Measurements from ENCODE around the gene S100A11. TPM values are rescaled to one million over a fixed set of nuclear protein-coding genes. Genes with fewer than 3 reads are reported as not detected.

S100A11 gene
- total RNA-seq, 1 experiment from 2014 or later, result 364 TPM

DNA sequence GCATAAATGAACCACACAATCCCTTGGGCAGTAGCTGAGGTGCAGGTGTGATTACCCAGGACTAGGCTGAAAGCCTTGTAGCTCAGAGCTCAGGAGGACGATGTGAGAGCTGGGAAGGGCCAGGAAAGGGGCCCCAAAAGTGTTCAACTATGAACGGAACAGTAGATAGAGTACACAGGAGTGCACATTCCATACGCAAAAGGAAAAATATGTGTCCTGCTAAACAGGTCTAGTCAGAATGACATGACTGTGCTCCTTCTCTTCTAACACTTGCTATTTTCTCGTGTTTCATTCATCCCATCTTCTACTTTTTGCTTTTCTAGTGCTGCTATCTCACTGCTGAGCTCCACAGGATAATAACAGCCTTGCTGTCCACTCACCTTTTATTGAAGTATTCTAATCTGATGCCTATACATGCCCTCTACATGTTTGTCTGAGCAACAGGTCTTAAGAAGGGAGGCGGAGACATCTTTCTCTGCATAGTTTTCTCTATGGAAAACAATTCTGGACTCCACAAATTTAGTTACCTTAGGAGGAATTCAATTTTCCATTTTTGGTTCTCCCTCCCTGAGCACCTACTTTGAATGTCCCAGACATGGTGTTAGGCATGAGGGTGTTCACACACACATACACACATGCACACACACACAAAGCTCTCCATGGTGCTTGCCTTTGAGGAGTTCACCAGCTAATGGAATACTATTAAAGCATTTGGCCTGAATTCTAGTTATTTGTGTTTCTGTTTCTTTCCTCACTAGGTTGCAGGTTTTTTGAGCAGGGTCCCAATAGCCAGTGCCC, 46.5 kb downstream of the S100A11 start:
- intact Hi-C loops (cut with micrococcal nuclease; ENCODE audit: unreplicated experiment), result loop anchor here (5.0 kb wide), 1 partner anchor 793 kb away; the partner anchor contains the start of gene PIP5K1A
- TF ChIP-seq, protein P1, sequence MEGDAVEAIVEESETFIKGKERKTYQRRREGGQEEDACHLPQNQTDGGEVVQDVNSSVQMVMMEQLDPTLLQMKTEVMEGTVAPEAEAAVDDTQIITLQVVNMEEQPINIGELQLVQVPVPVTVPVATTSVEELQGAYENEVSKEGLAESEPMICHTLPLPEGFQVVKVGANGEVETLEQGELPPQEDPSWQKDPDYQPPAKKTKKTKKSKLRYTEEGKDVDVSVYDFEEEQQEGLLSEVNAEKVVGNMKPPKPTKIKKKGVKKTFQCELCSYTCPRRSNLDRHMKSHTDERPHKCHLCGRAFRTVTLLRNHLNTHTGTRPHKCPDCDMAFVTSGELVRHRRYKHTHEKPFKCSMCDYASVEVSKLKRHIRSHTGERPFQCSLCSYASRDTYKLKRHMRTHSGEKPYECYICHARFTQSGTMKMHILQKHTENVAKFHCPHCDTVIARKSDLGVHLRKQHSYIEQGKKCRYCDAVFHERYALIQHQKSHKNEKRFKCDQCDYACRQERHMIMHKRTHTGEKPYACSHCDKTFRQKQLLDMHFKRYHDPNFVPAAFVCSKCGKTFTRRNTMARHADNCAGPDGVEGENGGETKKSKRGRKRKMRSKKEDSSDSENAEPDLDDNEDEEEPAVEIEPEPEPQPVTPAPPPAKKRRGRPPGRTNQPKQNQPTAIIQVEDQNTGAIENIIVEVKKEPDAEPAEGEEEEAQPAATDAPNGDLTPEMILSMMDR (IDR thresholded peaks at IDR 0.05; ENCODE audit: insufficient read depth in 1 of 2, low read depth in 1 of 2, low read length in 1 of 2, severe bottlenecking in 1 of 2, unreplicated experiment in 1 of 2), result no peak
- no TSS peak for BruUV-seq (replicated peaks)
- ChIA-PET CTCF (interaction anchor here (0.7 to 0.9 kb wide), 3 partner anchors 11 to 22 kb away, joined by 3 to 5 read pairs (median 3); no protein-coding TSS in a partner anchor), POLR2A (interaction anchor here (0.8 to 3.7 kb wide), 4 partner anchors 11 to 47 kb away, joined by 4 to 80 read pairs (median 12); partner anchors contain the start of gene S100A11)
- peak overlapping the region; percentile 88 for H3K4me3 Mint-ChIP-seq (ENCODE audit: unreplicated experiment)
- Histone ChIP-seq H3K9me3 (no peaks in the 10 kb centered on the region), H3K27me3 (replicated peaks; ENCODE audit: control insufficient read depth, insufficient read depth, low read length) (no peaks in the 10 kb centered on the region), H3K4me1 (peaks cover 57% of the 10 kb centered on the region), H3K36me3 (ENCODE audit: control insufficient read depth, insufficient read depth, low read length) (peaks cover 7% of the 10 kb centered on the region), H3K4me3 (ENCODE audit: low read depth, low read length) (peak overlapping the region; percentile 88)
- peak; percentile 59 to 61 for DNase-seq
- H3K9me3 Mint-ChIP-seq (ENCODE audit: unreplicated experiment), result no peaks in the 10 kb centered on the region
- peak overlapping the region; percentile 99 for H3K27ac Mint-ChIP-seq (ENCODE audit: unreplicated experiment)
- no peaks in the 10 kb centered on the region for H3K27me3 Mint-ChIP-seq (ENCODE audit: insufficient read depth, unreplicated experiment)
- peaks cover 100% of the 10 kb centered on the region for H3K36me3 Mint-ChIP-seq (ENCODE audit: insufficient read depth, unreplicated experiment)
- peaks cover 47% of the 10 kb centered on the region for H3K4me1 Mint-ChIP-seq (ENCODE audit: low read depth, unreplicated experiment)

GRCh38 chr1:151989211-151989862, 47.5 kb downstream of the S100A11 start:
- H3K4me1 Mint-ChIP-seq (ENCODE audit: low read depth, unreplicated experiment), result peaks cover 47% of the 10 kb centered on the region

More at GRCh38 chr1:151989211-151989862, 47.5 kb downstream of the S100A11 start:
- DNase-seq, result peak; percentile 40 to 58
- peak overlapping the region; percentile 88 for H3K4me3 Mint-ChIP-seq (ENCODE audit: unreplicated experiment)
- no TSS peak for BruUV-seq (replicated peaks)
- CTCF ChIA-PET, result interaction anchor here (0.9 to 1.4 kb wide), 2 partner anchors 15 to 21 kb away, joined by 5 read pairs; no protein-coding TSS in a partner anchor
- H3K9me3 ChIP-seq, result no peaks in the 10 kb centered on the region
- peaks cover 60% of the 10 kb centered on the region for H3K4me1 ChIP-seq
- H3K27me3 Mint-ChIP-seq (ENCODE audit: insufficient read depth, unreplicated experiment), result no peaks in the 10 kb centered on the region
- H3K27me3 ChIP-seq (replicated peaks; ENCODE audit: control insufficient read depth, insufficient read depth, low read length), result no peaks in the 10 kb centered on the region
- POLR2A ChIA-PET, result interaction anchor here (0.8 to 3.7 kb wide), 7 partner anchors 9 to 53 kb away, joined by 4 to 80 read pairs (median 9); partner anchors contain the start of gene S100A11
- no peaks in the 10 kb centered on the region for H3K9me3 Mint-ChIP-seq (ENCODE audit: unreplicated experiment)
- peaks cover 9% of the 10 kb centered on the region for H3K36me3 ChIP-seq (ENCODE audit: control insufficient read depth, insufficient read depth, low read length)
- H3K27ac Mint-ChIP-seq (ENCODE audit: unreplicated experiment), result peak overlapping the region; percentile 99
- intact Hi-C loops (cut with micrococcal nuclease; ENCODE audit: unreplicated experiment), result no loop called here
- TF ChIP-seq, protein P1 (IDR thresholded peaks at IDR 0.05; ENCODE audit: insufficient read depth in 1 of 2, low read depth in 1 of 2, low read length in 1 of 2, severe bottlenecking in 1 of 2, unreplicated experiment in 1 of 2), result no peak
- peak overlapping the region; percentile 88 for H3K4me3 ChIP-seq (ENCODE audit: low read depth, low read length)
- peaks cover 100% of the 10 kb centered on the region for H3K36me3 Mint-ChIP-seq (ENCODE audit: insufficient read depth, unreplicated experiment)

Measured in Caco-2 (cell line).